Urinary bladder (tissue), 4 donors: ENCODE measurements around the gene SIGLEC11. TPM values are rescaled to one million over a fixed set of nuclear protein-coding genes. Genes with fewer than 3 reads are reported as not detected.
"Not testable (repeated sequence)": the region's sequence is repeated elsewhere in the genome, so short reads cannot be mapped to it uniquely, and the experiment has no call there.

Experiments
- DNase-seq: peaks from one replicate; pipeline ENCODE4 v3.0.0-alpha.2; 2015; ENCODE audit errors: extremely low spot score
- H3K27ac ChIP-seq: one replicate; pipeline ENCODE4 v1.5.1; 2013; ENCODE audit warnings: low read depth, mild to moderate bottlenecking, moderate library complexity
- H3K36me3 ChIP-seq: one replicate; pipeline ENCODE4 v1.6.1; 2013; ENCODE audit warnings: mild to moderate bottlenecking, moderate library complexity; ENCODE audit not compliant: insufficient read depth
- H3K4me1 ChIP-seq: one replicate; pipeline ENCODE4 v1.6.1; 2013; ENCODE audit warnings: mild to moderate bottlenecking, moderate library complexity; ENCODE audit not compliant: insufficient read depth
- H3K4me3 ChIP-seq: one replicate; pipeline ENCODE4 v1.5.1; 2013; ENCODE audit warnings: low read depth, low read length
- WGBS: extraction: QIAGEN DNeasy Blood & Tissue Kit; methylation state at CpG from one replicate; pipeline ENCODE4 v1.1.7; 2013; 5-methylcytosine and 5-hydroxymethylcytosine counted together
- polyA plus RNA-seq: library from polyadenylated mRNA; stranded (reverse); fragments of 200-250 nt; gene quantifications from one replicate; pipeline ENCODE4 v1.2.3, GENCODE V29; 2013
- total RNA-seq: library from RNA; depleted of rRNA; stranded (reverse); fragments of >200 nt; gene quantifications from one replicate; pipeline ENCODE4 v1.2.3, GENCODE V29; 2014
- donor health status: healthy with polysubstance abuse.
- donor health status: healthy.

The SIGLEC11 gene
- total and polyA plus RNA-seq, 2 donors, result 0.56 to 1.7 TPM

DNA sequence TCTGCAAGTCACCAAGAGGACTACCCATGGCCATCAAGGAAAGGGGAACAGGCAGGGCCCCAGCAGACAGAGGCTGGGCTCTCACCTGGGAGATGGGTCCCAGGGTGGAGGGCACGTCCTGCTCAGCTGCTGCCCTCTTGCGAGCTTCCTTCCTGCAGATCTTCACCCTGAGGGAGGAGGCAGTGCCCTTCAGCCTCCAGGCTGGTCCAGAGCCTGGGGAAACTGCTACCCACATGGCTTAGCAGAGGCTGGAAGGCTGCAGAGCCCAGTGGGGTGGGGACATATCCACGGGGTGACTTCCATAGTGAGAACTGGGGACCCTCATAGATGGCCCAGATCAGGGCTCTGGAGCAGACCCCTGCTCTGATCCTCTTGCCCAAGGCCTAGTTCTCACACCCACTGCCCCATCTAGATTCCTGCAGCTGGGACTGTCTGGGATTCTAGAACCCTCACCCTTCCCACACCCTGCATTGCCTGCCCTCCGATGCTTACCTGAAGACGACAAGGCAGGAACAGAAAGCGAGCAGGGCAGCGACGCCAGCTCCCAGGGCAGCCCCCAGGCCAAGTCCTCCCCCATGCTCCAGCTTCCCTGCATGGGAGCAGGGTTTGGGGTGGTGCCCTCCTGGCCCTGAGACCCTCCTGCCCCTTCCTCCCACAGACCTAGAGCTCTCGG, 9.0 kb downstream of the SIGLEC11 start:
- no peak overlapping the region for H3K4me3 ChIP-seq
- 89% methylated on average over 9 of the region's 9 CpGs for WGBS
- H3K36me3 ChIP-seq, result no peaks in the 10 kb centered on the region
- H3K4me1 ChIP-seq, result no peaks in the 10 kb centered on the region
- H3K27ac ChIP-seq, result no peak overlapping the region
- no peak for DNase-seq

DNA sequence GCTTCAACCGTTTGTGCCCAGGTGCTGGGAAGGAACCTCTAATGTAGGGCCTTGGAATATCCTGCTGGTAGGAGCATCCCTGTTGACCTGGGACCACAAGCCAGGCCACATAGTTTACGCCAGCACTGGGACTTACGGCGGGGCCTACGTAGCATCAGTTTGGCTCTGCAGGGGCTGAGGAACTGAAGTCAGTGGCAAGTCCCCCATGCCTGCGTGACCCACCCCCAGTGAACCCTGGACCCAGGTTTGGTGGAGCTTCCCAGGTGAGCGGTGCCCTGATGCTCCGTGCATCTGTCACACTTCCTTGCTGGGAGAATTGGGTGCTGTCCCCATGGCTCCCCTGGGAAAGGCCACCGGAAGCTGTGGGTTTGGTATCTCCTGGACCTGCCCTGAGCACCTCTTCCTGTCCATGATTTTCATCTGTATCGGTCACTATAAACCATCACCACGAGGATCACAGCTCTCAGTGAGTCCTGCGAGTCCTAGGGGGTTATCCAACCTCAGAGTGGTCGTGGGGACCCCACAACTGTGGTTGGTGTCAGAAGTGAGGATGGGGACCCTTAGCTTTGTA, 9.9 kb downstream of the SIGLEC11 start:
- 86% methylated on average over 13 of the region's 13 CpGs for WGBS
- H3K4me1 ChIP-seq, result no peaks in the 10 kb centered on the region
- H3K36me3 ChIP-seq, result no peaks in the 10 kb centered on the region
- no peak overlapping the region for H3K4me3 ChIP-seq
- H3K27ac ChIP-seq, result no peak overlapping the region
- DNase-seq, result no peak

DNA sequence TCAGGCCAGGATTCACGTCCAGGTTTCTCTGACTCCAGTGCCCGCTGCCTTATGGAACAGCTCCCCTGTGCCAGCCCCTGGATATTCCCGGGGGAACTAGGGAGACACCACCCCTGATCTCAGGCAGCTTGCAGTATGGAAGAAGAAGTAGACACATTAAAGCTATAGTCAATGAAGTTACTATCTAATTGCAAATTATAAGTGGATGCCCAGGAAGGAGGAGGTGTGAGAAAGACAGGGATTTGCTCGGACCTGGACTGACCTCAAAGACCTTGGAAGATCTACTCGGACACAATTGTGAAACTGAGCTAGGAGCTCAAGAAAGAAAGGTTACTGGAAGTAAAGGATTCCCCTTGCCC, 10.4 kb downstream of the SIGLEC11 start:
- Histone ChIP-seq H3K4me3 (no peak overlapping the region), H3K27ac (no peak overlapping the region), H3K36me3 (no peaks in the 10 kb centered on the region), H3K4me1 (no peaks in the 10 kb centered on the region)
- WGBS, result 81% methylated on average over 5 of the region's 5 CpGs
- DNase-seq, result no peak

DNA sequence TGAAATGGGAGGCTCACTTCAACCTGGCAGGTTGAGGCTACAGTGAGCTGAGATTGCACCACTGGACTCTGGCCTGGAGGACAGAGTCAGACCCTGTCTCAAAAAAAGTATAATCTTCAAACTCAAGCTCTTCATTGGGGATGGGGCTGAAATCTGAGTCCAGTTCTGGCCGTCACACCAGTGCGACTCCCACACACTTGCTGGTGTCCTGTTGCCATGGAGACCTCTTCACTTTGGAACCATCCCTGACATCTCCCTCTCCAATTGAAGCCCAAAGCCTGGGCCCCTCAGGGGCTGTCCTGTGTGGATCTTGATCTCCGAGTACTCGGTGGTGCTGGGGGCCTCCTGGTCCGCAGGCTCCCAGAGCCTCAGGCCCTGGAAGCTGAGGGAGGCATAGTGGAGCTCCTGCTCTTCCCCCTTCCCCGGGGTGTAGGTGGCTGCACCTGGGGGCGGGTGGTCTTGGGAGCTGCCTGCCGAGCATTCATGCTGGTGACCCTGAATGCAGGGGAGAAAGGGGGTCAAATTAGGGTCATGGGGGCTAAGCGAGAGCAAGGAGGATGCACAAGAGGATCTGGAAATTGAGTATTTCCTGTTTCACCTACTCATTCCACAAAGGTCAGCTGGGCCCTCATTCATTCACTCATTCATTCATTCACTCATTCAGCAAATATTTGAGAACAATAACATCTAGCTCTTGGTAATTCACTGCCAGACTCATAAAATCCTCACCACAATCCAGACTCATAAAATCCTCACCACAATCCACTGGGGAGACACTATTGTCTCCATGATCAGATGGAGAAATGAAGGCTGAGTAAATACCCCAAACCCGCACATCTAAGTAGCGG, 11.0 kb downstream of the SIGLEC11 start:
- Histone ChIP-seq H3K27ac (no peak overlapping the region), H3K4me1 (no peaks in the 10 kb centered on the region), H3K36me3 (no peaks in the 10 kb centered on the region), H3K4me3 (no peak overlapping the region)
- DNase-seq, result no peak
- 65% methylated on average over 11 of the region's 11 CpGs for WGBS

DNA sequence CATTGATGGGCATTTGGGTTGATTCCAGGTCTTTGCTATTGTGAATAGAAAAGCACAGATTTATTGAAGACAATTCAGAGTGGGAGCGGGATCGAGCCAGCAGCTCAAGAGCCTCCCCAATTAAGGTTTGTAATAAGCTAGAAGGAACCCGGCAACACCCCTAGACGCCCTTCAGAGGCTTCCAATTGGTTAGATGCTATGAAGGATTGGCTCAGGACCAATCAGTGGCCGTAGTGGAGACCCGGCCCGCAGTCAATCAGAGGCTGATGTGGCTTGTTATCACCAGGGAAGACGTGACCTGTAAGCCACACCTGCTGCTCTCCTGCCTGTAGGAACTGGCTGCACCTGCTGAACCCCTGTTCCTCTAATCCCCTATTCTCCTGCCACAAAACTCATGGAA, 14.6 kb downstream of the SIGLEC11 start:
- WGBS, result 81% methylated on average over 8 of the region's 8 CpGs
- no peak for DNase-seq
- H3K36me3 ChIP-seq, result no peaks in the 10 kb centered on the region
- no peaks in the 10 kb centered on the region for H3K4me1 ChIP-seq
- no peak overlapping the region for H3K4me3 ChIP-seq
- no peak overlapping the region for H3K27ac ChIP-seq

DNA sequence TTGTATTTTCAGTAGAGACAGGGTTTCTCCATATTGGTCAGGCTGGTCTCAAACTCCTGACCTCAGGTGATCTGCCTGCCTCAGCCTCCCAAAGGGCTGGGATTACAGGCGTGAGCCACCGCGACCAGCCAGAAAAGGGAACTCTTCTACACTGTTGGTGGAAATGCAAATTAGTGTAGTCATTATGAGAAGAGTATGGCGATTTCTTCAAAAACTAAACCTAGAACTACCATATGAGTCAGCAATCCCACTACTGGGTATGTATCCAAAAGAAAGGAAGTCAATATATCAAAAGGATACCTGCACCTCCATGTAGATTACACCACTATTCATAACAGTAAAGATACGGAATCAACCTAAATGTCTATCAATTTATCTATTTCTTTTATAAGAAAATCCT, 16.4 kb downstream of the SIGLEC11 start:
- not testable (repeated sequence) for H3K36me3 ChIP-seq, H3K4me3 ChIP-seq, H3K4me1 ChIP-seq, H3K27ac ChIP-seq, DNase-seq
- WGBS, result 82% methylated on average over 5 of the region's 5 CpGs

DNA sequence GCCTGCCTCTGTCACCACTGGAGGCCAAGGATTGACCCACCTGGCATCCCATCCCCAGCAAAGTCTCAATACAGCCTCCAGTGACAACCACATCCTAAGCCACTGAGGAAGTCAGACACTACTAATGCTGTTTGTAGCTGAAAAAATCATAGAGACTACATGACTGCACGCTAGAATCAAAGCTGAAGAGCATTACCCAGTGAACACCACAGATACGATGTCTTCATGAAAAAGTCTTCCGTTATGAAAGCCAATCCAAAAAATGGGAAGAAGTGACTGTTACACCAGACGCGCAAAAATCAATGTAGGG, 20.5 kb downstream of the SIGLEC11 start:
- H3K36me3 ChIP-seq, result no peaks in the 10 kb centered on the region
- no peaks in the 10 kb centered on the region for H3K4me1 ChIP-seq
- no peak overlapping the region for H3K4me3 ChIP-seq
- H3K27ac ChIP-seq, result no peak overlapping the region
- DNase-seq, result no peak
- WGBS, result 92% methylated on average over 5 of the region's 5 CpGs

DNA sequence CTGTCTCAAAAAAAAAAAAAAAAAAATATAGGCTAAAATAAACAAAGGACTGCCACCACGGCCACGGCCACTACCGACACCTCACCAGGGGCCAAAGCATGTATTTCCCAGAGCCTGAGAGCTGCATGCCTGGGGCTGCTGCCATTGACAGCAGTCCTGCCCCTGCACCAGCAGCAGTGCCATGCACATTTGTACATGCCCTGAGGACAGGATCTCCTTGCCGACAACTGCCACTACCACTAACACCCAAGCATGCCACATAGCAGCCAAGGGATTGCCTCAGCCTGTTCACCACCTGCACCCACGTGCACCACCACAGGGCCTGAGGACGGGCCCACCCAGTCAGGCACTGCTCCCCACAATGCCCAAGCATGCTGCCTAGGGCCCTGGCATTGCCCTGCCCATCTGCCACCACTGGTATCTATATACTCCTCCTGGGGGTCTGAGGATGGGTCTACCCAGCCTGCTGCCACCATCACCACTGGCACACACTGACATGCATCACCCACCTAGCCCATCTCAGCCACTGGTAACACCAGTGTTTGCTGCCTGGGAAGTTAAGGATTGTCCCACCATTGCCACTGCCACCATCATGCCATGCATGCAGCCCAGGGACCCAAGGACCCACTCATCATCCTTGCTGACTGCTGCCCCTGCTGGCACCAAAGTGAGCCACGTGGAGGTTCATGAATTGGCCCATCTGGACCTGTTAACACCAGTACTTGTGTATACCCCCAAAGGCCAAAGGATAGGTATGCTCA, 21.1 kb downstream of the SIGLEC11 start:
- H3K4me1 ChIP-seq, result no peaks in the 10 kb centered on the region
- no peaks in the 10 kb centered on the region for H3K36me3 ChIP-seq
- H3K27ac ChIP-seq, result no peak overlapping the region
- no peak for DNase-seq
- WGBS, result 66% methylated on average over 7 of the region's 7 CpGs
- H3K4me3 ChIP-seq, result no peak overlapping the region

DNA sequence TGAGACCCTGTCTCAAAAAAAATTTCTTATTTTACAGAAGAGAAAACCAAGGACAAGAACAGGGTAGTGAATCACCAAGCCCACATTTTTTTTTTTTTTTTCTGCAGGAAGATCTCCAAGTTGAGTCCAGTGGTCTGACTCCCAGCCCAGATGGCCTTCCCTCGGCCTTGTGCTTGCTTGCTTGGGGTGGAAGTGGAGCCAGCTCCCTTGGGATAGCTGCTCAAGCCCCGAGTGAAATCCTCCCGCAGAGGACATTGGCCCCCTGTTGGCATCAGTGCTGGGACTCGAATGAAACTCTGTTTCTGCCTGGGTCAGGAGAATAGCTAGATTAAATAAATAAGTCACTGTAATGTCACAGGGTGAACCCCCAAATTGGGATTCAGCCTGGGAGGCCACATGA, 22.3 kb downstream of the SIGLEC11 start:
- WGBS, result 70% methylated on average over 4 of the region's 4 CpGs
- H3K4me3 ChIP-seq, result no peak overlapping the region

DNA sequence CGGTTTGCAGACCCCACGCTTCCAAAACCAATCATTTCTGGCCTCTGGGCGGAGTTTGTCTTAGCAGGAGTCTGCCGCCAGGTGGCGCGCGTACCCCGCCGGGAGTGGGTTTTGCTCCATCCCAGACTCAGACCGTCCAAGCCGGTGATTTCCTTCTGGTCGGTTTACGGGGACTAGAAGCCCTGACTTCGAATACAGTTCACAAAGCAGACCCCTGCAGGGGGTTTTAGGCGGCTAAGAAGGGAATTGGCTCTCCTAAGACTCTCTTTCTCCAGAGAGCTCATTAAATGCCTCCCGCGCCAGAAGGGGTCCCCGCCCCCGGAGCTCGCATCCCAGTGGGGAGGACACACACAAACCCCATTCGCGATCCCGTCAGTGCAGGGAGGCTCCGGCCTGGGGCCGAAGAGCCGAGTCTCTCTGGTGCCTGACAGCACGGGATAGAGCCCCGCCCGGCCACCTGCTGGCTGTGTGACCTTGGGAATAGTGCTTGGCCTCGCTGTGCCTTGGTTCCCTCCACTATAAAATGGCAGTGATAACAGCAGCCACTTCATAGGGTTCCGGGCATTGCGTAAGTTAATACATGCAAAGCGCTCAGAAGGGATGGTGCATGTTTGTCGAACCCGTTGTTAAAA, 23.1 kb downstream of the SIGLEC11 start:
- no peak for DNase-seq
- H3K27ac ChIP-seq, result no peak overlapping the region
- WGBS, result 16% methylated on average over 35 of the region's 35 CpGs

More for the DNA sequence above, 22.3 kb downstream of the SIGLEC11 start:
- no peak overlapping the region for H3K27ac ChIP-seq
- no peak for DNase-seq
- no peaks in the 10 kb centered on the region for H3K36me3 ChIP-seq
- H3K4me1 ChIP-seq, result no peaks in the 10 kb centered on the region

DNA sequence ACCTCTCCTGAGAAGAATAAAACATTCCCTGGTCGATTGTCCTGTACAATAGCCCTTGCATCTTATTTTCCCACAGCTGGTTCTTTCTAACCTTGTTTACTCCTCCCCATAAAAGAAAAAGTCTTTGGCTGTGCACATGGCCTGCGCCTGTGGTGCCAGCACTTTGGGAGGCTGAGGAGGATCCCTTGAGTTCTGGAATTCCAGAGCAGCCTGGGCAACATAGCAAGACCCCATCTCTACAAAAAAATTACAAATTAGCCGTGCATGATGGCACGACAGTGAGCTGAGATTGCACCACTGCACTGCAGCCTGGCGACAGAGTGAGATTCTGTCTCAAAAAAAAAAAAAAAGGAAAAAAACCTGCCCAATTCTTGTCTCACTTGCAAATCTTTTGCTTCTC, 24.4 kb downstream of the SIGLEC11 start:
- Histone ChIP-seq H3K36me3 (no peaks in the 10 kb centered on the region), H3K27ac (no peak overlapping the region), H3K4me1 (no peaks in the 10 kb centered on the region), H3K4me3 (no peak overlapping the region)
- DNase-seq, result no peak
- WGBS, result 69% methylated on average over 5 of the region's 5 CpGs

More for the DNA sequence above, 23.1 kb downstream of the SIGLEC11 start:
- Histone ChIP-seq H3K4me1 (no peaks in the 10 kb centered on the region), H3K36me3 (no peaks in the 10 kb centered on the region), H3K4me3 (no peak overlapping the region)

DNA sequence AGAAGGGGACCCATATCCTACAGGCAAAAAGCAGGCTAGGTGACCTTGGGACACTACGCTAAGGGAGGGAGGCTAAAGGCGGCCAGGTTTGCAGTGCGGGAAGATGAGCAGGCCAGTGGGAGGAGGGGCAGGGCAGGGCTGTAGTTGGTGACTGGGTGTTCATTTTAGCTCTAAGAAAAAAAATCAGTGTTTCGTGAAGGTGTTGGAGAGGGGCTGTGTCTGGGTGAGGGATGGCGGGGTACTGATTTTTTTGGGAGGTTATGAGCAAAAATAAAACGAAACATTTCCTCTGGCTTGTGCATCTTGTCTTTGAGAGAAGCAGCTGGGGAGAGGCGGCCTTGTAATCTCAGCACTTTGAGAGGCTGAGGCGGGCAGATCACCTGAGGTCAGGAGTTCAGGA, 27.3 kb downstream of the SIGLEC11 start:
- H3K27ac ChIP-seq, result no peak overlapping the region
- DNase-seq, result no peak

DNA sequence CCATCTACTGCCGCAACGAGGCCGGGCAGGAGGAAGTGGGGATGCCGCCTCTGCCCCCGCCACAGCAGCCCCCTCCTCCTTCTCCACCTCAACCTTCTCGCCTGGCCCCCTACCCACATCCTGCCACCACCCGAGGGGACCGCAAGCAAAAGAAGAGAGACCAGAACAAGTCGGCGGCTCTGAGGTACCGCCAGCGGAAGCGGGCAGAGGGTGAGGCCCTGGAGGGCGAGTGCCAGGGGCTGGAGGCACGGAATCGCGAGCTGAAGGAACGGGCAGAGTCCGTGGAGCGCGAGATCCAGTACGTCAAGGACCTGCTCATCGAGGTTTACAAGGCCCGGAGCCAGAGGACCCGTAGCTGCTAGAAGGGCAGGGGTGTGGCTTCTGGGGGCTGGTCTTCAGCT, 28.2 kb downstream of the SIGLEC11 start:
- H3K4me1 ChIP-seq, result no peaks in the 10 kb centered on the region
- H3K4me3 ChIP-seq, result no peak overlapping the region
- no peaks in the 10 kb centered on the region for H3K36me3 ChIP-seq
- H3K27ac ChIP-seq, result no peak overlapping the region
- WGBS, result 94% methylated on average over 25 of the region's 25 CpGs
- DNase-seq, result no peak

More for the DNA sequence above, 27.3 kb downstream of the SIGLEC11 start:
- Histone ChIP-seq H3K4me3 (no peak overlapping the region), H3K4me1 (no peaks in the 10 kb centered on the region), H3K36me3 (no peaks in the 10 kb centered on the region)
- 93% methylated on average over 8 of the region's 8 CpGs for WGBS
